ENCODE data around the gene CDC42EP2. TPM values are rescaled to one million over a fixed set of nuclear protein-coding genes. Genes with fewer than 3 reads are reported as not detected.

The CDC42EP2 gene
- total RNA-seq, 1 donor from 2014 or later: 12.3 TPM

DNA sequence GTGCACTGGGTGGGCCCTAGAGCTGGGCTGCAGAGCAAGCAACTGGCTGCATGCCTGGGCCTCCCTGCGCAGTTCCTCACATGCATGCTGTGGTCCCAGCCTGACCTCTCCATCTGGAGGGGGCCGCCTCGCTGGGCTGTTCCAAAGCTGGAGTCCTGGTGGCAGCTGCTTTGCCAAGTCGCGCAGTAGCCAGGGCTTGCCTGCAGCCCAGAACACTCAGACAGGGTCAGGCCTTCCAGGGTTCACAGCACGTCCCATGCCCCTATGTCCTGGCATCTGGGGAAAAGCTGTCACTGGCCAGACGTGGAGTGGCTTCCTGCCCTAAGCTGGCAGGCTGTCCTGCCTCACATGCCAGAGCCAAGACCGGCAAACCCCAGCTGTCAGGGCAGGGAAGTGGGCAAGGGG, 16.5 kb upstream of the CDC42EP2 start:
- DNase-seq: no peak

DNA sequence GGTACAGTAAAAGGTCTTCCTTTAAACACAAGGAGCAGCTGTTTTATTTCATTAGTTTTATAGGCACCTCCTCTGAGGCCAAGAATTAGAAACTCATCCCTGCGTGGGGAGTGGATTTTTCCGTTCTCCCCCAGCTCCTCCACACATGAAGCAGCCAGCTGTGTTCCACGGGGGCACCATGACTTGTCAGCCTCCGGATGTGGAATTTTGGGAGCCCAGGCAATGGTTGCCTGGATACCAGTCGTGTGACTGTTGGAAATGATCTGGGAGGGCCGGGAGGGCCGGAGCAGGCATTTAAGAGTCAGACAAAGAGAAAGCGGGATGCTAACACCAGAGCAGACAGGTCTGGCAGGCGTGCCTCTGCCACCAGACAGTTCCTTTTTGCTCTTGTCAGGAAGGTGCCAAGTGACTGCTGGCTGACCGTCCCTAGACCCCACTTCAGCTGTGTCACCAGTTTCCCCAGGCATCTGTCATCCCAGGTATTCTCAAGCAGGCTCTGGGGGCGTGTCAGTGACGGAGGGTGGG, 15.9 kb upstream of the CDC42EP2 start:
- peak; percentile 29 for DNase-seq

DNA sequence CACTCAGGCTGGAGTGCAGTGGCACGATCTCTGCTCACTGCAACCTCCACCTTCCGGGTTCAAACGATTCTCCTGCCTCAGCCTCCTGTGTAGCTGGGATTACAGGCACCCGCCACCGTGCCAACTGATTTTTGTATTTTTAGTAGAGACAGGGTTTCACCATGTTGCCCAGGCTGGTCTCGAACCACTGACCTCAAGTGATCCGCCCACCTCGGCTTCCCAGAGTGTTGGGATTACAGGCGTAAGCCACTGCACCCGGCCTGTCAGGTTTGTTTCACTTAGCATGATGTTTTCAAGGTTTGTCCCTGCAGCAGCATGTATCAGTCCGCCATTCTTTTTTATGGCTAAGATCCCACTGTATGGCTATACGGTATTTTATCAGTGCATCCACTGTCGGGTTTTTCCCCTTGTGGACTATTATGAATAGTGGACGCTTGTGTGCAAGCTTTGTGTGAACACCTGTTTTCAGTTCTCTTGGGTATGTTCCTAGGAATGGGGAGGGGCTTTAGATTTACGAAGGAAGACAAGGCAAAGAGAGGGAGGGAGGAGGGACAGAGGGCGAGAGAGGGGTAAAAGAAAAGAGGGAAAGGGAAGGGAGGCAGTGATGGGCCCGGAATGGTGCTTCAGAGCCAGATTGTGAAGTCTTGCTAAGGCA, 13.9 kb upstream of the CDC42EP2 start:
- DNase-seq: no peak

DNA sequence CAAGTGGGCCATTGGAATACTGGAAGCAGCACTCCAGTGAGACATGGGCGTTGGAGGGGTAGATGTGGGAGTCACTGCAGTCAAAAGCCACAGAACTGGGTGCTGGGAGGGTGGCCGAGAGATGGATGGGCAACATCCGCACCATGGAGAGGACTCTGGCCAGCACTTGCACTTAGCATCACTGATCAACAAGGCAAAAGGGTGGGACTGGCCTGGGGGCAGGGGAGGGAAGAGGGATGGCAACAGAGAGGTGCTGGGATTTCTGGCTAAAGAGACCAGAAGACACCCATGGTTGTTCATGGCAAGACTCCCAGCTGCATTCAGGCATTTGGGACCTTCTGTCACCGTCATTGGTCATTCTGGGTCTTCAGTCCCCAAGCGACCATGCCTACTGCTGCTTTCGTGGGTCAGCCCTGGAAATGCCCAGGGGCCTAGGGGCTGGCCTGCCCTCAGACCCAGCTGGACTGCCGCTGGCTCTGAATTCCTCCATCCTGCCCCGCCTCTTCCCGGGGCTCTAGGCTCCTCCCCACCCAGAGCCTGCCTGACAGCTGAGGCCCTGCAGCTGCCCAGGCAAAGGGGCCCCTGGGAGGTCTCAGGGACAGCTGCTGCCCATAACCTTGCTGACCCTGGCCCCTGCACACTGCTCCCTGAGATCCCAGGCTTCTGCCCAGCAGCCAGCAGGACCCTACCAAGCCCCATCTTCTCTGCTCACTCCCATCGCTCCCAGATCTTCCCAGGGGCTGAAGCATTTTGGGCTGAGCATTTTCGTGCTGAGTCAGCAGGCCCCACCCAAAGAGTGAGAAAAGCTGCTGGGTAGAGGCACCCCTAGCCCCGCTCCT, 13.0 kb upstream of the CDC42EP2 start:
- DNase-seq: peak; percentile 29

DNA sequence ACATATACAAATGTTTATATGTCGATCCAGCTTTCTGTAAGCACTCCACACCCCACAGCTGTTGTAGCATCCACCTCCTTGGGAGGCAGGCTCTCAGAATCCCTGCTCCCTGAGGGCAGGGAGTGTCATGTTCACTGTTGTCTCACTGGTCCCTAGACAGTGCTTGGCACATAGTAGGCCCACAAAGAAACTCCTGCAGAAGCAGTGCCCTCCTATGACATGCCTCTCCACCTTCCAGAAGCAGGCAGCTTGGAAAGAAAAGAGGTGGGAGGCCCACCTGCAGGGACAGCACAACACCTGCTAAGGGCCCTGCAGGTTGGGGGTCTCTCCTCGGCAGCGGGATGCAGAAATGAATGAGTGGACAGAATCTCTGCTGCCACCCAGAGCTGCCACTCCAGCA, 11.1 kb upstream of the CDC42EP2 start:
- no peak for DNase-seq

DNA sequence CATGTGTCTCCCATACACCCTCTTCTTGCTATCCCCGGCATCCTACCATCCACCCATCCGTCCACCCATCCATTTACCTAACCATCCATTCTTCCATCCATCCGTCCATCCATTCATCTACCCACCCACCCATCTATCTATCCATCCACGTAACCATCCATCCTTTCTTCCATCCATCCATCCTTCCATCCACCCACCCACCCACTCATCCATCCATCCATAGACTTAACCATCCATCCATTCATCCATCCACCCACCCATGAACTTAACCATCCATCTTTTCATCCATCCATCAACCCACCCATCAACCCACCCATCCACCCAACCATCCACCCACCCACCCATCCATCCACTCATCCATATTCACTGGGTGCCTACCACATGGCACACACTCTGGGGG, 10.6 kb upstream of the CDC42EP2 start:
- no peak for DNase-seq

DNA sequence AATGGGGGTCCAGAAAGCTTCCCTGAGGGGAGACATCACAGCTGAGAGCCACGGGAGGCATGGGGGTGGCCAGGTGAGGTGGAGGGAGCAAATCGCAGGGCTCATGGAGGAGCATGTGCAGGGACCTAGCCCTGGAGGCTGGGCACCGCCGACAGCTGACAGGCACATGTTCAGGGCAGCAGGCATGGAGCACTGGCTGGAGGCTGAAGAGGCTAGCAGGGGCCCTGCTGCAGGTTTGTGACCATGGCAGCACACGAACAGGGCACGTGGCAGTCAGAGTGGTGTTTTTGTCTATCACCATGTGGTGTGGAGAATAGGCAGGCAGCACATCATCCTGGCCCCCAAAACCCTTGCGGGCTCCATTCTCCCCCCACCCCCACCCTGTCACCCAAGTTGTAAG, 10.1 kb upstream of the CDC42EP2 start:
- no peak for DNase-seq

DNA sequence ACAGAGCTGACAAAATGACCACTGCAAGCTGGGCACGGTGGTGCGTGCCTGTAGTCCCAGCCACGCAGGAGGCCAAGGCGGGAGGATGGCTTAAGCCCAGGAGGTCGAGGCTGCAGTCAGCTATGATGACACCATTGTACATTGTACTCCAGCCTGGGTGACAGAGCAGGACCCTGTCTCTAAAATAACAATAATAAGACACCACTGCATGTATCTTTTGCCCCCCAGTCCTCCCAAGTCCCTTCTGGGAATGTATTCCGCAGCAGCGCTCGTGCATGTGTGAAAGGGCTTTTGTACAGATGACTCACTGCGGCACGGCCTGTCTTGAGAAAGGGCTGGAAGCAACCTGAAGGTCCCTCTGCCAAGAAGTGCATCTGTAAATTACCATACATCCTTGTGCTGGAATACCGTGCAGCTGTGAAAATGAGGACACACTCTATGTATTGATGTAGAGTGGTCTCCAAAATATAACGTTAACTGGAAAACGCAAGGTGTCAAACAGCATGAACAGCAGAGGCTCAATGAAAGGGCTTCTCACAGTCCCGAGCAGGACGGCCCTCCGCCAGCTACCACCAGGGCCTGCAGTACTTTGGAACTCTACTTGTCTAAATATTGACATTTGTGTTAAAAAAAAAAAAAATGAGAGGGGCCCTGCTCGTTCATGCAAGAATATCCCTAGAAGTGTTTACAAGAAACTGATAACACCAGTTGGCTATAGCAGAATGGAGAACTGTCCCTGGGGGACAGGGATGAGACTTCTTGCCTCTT, 9.0 kb upstream of the CDC42EP2 start:
- no peak for DNase-seq

DNA sequence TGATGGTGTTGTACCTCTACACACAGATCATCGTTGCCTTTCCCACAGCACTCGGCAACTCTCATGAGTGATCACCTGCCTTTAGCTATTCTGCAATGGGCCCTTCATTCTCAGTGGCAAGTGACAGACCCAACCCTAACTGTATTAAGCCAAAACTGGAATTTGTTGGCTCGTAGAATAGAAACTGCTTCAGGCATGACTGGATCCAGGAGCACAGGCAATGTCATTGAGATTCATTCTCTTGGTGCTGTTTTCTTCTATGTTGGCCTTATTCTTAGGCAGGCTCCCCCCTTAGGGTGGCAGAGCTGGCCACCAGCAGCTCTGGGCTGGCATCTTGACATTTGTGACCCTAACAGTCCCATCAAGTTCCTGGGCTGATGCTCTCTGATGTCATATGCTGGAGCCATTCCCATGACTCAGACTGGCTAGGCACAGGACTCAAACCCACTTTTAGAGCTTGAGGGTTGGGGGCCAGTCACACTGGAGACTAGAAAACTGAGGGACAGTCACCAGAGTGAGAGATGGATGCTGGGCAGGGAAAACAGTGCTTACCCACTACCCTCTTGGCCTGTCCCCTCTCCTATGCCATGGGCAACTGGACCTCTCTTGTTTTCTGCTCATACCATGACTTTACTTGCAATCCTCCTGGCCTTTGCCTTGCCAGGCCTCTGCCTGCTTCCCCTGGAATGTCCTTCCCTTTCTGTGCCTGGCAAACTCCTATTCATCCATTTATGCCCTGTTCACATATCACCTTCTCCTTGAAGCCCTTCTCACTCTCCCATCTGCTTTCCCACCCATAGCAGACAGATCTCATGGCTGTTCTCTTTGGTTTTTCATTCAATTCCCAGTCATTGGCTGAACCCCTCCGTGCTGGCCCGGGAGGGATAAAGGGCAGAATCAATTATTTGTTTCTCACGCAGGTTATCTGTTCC, 7.1 kb upstream of the CDC42EP2 start:
- DNase-seq: no peak

DNA sequence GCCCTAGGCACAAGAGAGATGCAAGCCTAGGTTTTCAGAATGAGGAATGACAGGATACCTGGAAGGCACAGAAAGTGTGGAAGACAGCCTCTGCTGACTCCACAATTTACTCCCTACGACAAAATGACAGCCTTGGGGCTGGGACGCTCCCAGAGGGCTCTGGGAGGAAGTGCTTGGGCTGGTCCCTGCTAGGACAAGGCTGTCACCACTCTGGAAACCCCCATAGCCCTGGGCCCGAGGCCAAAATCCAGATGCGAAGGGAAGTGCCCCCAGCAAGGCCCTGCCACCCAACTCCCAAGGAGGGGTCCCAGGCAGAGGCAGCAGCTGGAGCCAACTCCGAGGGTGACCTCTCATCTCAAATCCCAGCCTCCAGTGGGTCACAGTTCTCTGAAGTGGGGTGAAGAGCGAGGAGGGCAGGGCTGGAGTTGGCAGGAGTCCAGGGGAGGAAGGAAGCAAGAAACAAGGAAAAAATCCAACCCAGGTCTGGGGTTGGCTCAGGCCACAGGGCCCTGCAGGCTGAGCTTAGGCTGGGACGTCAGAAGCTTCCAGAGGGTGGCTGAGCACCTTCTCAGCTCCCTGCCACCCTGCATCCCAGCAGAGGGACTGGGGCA, 6.3 kb upstream of the CDC42EP2 start:
- peak; percentile 60 for DNase-seq

DNA sequence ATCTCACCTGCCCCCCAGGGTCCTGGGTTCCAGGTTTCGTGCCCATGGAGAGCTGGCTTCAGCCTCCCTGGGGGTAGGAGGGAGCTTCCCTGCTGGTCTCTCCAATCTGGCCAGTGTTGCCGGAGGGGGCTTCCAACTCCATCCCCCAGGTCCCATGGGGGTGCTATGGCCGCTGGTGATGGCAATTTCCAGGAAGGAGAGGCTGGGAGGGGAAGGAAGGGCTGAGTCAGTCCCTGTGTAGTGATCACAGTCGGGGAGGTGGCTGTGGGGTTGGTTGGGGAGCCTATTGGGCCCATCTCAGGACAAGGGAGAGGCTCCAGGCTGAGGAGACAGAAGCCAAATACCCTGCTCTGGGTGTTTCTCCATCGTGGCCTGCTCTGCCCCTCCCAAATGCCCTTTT, 5.7 kb upstream of the CDC42EP2 start:
- peak; percentile 35 for DNase-seq

DNA sequence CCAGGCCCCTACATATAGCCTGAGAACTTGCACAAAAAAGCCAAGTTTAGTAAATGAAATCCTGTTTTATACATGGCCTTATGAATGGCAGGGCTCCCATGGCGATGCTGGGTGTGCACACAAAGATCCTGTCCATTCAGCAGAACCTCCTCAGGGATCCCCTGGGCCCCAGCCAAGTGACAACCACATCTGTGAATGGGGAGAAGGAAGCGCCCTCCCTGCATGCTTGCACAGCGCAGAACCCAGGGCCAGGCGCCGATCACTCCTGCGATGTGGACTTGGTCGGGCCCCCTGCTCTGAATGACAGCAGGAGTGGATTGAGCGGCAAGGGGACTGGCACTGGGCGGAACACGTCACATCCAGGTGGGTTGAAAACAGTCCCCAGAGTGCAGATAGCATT, 4.5 kb upstream of the CDC42EP2 start:
- no peak for DNase-seq

DNA sequence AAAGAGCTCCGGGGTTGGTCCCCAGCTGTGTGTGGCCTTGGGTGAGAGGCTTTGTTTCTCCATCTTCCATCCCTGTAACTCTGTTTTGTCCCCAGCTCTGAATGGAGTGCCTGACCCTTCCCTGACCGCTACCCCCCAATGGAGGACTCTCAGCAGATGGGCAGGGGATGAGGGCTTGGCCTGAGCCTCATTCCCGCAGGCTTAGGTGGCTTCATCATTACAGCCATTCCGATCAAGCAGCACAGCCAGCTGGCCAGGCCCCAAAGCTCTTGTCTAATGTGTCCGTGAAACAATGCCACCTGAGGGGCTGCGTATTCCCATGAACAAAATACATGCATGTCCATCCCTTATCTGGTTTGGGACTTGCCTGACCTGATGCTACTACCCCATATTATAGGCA, 3.9 kb upstream of the CDC42EP2 start:
- no peak for DNase-seq

DNA sequence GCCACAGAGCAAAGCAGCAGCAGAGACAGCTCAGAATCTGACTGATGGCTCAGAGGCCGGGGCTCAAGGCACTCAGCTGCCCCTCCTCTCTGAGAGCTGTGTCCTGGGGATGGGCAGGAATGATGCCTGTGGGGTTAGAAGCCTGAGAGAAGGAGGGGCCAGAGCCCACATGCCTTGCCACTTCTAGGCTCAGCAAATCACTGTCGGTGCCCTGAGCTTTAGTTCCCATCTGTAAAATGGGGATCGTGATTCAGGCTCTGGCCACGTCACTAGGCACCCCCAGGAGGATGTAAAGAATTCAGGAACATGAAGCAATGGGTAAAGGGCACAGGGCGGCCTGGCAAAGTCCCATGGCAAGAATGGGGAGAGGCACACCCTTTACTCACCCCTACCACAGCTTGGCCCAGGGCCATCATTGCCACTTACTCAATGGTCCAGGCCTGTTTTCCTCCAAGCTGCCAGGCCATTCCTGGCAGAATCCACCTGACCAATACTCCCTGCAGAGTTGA, 3.4 kb upstream of the CDC42EP2 start:
- no peak for DNase-seq

DNA sequence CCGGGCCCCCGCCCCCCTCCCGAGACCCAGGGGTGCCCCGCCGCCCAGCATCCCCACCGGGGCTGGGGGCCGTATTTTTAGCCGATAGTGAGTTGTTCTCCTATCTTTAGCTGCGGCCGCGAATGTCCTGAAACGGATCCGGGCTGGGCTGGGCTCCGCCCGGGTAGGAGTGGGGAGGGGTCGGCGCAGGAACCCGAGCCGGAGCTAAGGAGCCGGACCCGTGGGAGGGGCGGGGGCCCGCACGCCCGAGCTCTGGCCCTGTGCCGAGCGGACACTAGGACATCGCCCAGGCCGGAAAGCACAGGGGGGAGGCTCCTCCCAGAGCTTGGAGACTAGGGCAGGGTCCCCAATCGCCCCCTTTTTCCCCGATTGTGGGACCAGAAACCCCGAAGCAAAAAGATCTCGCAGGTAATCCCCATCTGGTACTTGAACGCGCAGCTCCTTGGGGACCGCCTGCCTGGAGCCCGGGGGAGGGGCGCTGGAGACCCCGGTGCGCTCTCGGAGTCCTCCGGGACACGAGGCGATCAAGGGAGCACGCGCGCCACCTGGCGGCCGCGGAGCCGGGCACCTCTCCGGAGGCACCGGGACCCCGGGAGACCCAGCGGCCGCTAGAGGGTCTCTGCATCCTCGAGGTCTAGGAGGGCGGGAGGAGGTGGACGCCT, 669 bp downstream of the CDC42EP2 start:
- DNase-seq: peak; percentile 86

DNA sequence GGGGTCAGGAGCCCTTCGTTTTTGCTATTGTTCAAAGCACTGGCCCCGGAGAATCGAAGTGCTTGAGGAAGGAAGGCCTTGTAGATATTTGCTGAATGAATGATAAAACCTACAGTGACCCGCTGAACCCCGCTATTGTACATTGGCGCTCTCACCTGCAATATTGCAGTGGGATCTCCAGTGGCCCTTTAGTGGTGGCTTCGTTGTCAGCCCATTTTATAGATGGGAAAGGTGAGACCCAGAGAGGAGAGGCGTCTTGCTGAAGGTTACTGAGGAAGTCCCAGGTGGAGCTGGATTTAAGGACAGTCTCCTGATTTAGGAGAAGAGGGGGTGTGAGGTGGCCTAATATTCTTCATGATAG, 1.2 kb downstream of the CDC42EP2 start:
- no peak for DNase-seq

DNA sequence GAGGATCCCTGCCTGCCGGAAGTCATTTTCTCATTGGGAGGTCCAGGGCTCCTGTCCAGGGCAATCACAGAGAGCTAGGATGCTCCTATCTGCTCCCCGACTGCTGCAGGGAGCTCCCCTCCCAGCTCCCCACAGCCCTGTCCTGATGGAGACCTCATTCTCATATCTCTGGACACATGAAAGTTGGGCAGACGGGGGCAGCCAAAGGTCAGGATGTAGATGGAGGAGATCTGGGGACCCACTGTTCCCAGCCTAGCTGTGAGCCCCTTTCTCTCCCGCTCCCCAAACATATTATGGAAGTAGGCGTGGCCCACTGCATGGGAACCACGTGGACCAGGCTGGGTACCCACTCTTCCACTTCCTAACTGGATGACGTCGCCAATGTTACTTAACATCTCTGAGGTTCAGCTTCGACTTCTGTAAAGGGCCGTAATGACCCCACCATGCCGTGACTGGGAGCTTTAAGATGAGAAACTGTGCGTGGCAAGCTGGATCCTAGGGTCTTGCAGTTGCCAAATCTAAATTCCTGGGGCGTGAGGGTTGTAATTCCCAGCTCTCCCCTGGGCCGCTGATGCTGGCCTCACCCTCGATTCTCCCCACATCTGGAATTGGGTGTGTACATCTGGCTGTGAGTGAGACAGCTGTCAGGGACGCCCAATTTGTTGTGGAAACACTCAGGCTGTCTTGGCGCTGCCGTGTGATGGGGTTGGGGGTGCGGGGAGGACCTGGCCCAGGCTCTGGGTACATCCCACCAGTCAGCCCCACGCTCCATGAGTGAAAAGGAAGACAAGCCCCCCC, 1.8 kb downstream of the CDC42EP2 start:
- peak; percentile 67 for DNase-seq

DNA sequence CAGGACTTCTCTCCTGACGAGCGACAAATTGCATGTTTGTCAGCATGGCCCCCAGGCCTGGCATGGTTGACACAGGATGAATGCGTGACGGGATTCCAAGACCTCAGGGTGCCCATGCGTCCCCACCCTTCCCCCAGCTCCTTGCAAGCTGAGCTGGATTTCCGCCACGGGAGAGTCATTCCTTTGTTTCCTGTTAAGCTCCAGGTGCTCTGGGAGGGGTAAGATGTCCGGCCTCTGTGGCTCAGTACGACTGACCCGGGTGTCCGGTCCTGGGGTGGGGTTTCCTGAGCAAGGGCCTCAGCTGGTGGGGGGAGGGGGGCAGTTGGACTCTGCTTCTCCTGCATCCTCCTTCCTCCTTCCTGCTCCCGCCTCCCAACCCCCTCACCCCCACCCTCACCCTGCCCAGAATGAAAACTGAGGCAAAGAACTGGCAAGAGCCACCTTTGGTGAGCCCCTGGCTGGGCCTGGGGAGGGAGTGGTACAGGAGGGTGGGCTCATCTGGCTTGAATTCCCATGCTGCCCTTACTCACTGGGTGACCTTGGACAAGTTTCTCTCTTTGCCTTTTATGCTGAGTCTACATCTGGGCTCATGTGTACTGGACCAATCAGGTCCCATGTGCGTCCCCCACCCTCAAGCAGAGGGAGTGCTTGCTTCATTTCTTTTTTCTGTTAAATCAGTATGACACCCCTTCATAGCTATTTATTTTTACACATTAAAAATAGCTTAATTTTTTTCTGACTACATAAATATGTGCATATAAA, 2.5 kb downstream of the CDC42EP2 start:
- peak; percentile 94 for DNase-seq

DNA sequence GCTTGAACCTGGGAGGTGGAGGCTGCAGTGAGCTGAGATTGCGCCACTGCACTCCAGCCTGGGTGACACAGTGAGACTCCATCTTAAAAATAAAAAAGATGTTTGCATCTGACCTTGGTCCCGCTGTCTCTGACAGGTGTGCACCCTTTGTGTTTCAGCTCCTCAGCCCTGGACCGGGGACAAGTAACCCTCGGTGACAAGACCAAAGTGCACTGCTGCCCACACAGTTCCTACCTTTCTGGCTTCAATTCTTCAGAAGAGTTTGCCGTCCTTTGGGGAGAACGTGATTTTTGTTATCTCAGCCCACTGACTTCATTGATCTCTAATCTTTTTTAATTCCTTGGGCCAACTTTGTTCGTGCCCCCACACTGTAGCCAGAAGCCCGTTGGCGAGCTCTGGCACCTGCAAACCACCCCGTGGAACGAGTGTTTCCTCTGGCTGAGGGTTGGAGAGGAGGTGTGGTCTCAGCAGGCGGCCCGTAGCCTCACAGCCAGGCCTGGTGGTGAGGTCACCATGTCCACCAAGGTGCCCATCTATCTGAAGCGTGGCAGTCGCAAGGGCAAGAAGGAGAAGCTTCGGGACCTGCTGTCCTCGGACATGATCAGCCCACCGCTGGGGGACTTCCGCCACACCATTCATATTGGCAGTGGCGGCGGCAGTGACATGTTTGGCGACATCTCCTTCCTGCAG, 5.9 kb downstream of the CDC42EP2 start:
- no peak for DNase-seq
